Glomerular endothelial cell (primary cell): ENCODE data around the gene ZFYVE28. TPM values are rescaled to one million over a fixed set of nuclear protein-coding genes. Genes with fewer than 3 reads are reported as not detected.

Experiments used
- DNase-seq: peaks from one replicate; pipeline ENCODE4 v3.0.0-alpha.2; 2011; ENCODE audit warnings: low read depth, low spot score; ENCODE audit errors: extremely low read depth
- total RNA-seq: library from RNA; depleted of rRNA; stranded (reverse); fragments of >200 nt; gene quantifications from 2 replicates; pipeline ENCODE4 v1.2.3, GENCODE V29; 2015

ZFYVE28 gene
- total RNA-seq, 1 donor from 2014 or later = 11.3 TPM

GRCh38 chr4:2371765-2372487 lies 46.5 kb downstream of the ZFYVE28 start:
- DNase-seq = no peak

GRCh38 chr4:2370597-2371320 lies 47.7 kb downstream of the ZFYVE28 start:
- no peak for DNase-seq

- no peak for DNase-seq
Observed at GRCh38 chr4:2368746-2369437, 49.6 kb downstream of the ZFYVE28 start.

GRCh38 chr4:2367626-2368025 lies 50.8 kb downstream of the ZFYVE28 start:
- DNase-seq = no peak

GRCh38 chr4:2366252-2367192 lies 51.9 kb downstream of the ZFYVE28 start:
- DNase-seq = no peak

GRCh38 chr4:2365913-2366210 lies 52.6 kb downstream of the ZFYVE28 start:
- DNase-seq = no peak

GRCh38 chr4:2365054-2365912 lies 53.2 kb downstream of the ZFYVE28 start:
- DNase-seq = no peak

- no peak for DNase-seq
Observed at GRCh38 chr4:2364654-2365053, 53.8 kb downstream of the ZFYVE28 start.

GRCh38 chr4:2363951-2364653 lies 54.3 kb downstream of the ZFYVE28 start:
- DNase-seq = no peak

- DNase-seq = no peak
Observed at GRCh38 chr4:2363056-2363721, 55.3 kb downstream of the ZFYVE28 start.

GRCh38 chr4:2362266-2363055 lies 56.0 kb downstream of the ZFYVE28 start:
- no peak for DNase-seq

GRCh38 chr4:2361366-2362265 lies 56.8 kb downstream of the ZFYVE28 start:
- DNase-seq = no peak

GRCh38 chr4:2360396-2360730 lies 58.1 kb downstream of the ZFYVE28 start:
- no peak for DNase-seq

- no peak for DNase-seq
Observed at GRCh38 chr4:2359591-2360395, 58.7 kb downstream of the ZFYVE28 start.

- no peak for DNase-seq
Observed at GRCh38 chr4:2357821-2358745, 60.4 kb downstream of the ZFYVE28 start.
